GM23338 (cell line): ENCODE measurements around the gene MRTFA. TPM values are rescaled to one million over a fixed set of nuclear protein-coding genes. Genes with fewer than 3 reads are reported as not detected.

Experiments
- ATAC-seq: fragments of 200-7000 bp; cut with Tn5 transposase; 3 replicates; pipeline ENCODE4 v1.9.1; 2020
- DNase-seq: peaks from one replicate; pipeline ENCODE4 v3.0.0-alpha.2; 2015; ENCODE audit warnings: low spot score
- H2AFZ ChIP-seq: fragments of 200-600 bp; sonication (generic); 2 replicates; pipeline ENCODE4 v1.8.0; 2016; ENCODE audit warnings: antibody characterized with exemption, mild to moderate bottlenecking, moderate library complexity
- H3F3A ChIP-seq: fragments of 200-600 bp; sonication (generic); replicated peaks from 2 replicates; pipeline ENCODE4 v1.8.0; 2017; ENCODE audit warnings: antibody characterized with exemption, mixed run types, low read depth
- H3K27ac ChIP-seq: fragments of 200-600 bp; sonication (generic); 2 replicates; pipeline ENCODE4 v1.6.1; 2016; ENCODE audit warnings: low read depth
- H3K27me3 ChIP-seq: fragments of 200-600 bp; sonication (generic); 2 replicates; pipeline ENCODE4 v1.8.0; 2016; ENCODE audit warnings: mild to moderate bottlenecking, mixed run types, moderate library complexity; ENCODE audit not compliant: insufficient read depth
- H3K36me3 ChIP-seq: fragments of 200-600 bp; sonication (generic); 2 replicates; pipeline ENCODE4 v1.8.0; 2016; ENCODE audit warnings: mild to moderate bottlenecking; ENCODE audit not compliant: insufficient read depth
- H3K4me1 ChIP-seq: fragments of 200-600 bp; sonication (generic); 2 replicates; pipeline ENCODE4 v1.8.0; 2016; ENCODE audit warnings: mild to moderate bottlenecking, moderate library complexity; ENCODE audit not compliant: insufficient read depth
- H3K4me2 ChIP-seq: fragments of 200-600 bp; sonication (generic); 2 replicates; pipeline ENCODE4 v1.7.1; 2017; ENCODE audit warnings: mixed run types
- H3K4me3 ChIP-seq: fragments of 200-600 bp; sonication (generic); 2 replicates; pipeline ENCODE4 v1.6.1; 2016; ENCODE audit warnings: mixed run types
- H3K79me2 ChIP-seq: fragments of 200-600 bp; sonication (generic); replicated peaks from 2 replicates; pipeline ENCODE4 v1.8.0; 2017; ENCODE audit warnings: mild to moderate bottlenecking; ENCODE audit not compliant: insufficient read depth
- H3K9me2 ChIP-seq: fragments of 200-600 bp; sonication (generic); 2 replicates; pipeline ENCODE4 v1.8.0; 2017; ENCODE audit not compliant: insufficient read depth
- H4K20me1 ChIP-seq: fragments of 200-600 bp; sonication (generic); replicated peaks from 2 replicates; pipeline ENCODE4 v1.8.0; 2017; ENCODE audit warnings: mild to moderate bottlenecking; ENCODE audit not compliant: insufficient read depth
- H3K27ac Mint-ChIP-seq: 2 replicates; pipeline ENCODE4 v1.8.0; 2020; ENCODE audit warnings: inconsistent platforms, mild to moderate bottlenecking, moderate library complexity, mixed read lengths
- H3K27me3 Mint-ChIP-seq: 3 replicates; pipeline ENCODE4 v1.8.0; 2022; ENCODE audit warnings: low read depth, mild to moderate bottlenecking, moderate library complexity, mixed read lengths, inconsistent platforms; ENCODE audit not compliant: insufficient read depth, poor library complexity
- H3K36me3 Mint-ChIP-seq: 3 replicates; pipeline ENCODE4 v1.8.0; 2021; ENCODE audit warnings: low read depth, mild to moderate bottlenecking, inconsistent platforms, moderate library complexity, mixed read lengths
- H3K4me1 Mint-ChIP-seq: 3 replicates; pipeline ENCODE4 v1.8.0; 2020; ENCODE audit warnings: mild to moderate bottlenecking, inconsistent platforms, mixed read lengths
- H3K4me3 Mint-ChIP-seq: 3 replicates; pipeline ENCODE4 v1.8.0; 2021; ENCODE audit warnings: moderate library complexity, mild to moderate bottlenecking, inconsistent platforms, mixed read lengths
- H3K9me3 Mint-ChIP-seq: 3 replicates; pipeline ENCODE4 v1.8.0; 2020; ENCODE audit warnings: moderate library complexity, mild to moderate bottlenecking, inconsistent platforms, mixed read lengths
- CREB1 ChIP-seq: fragments of 250-450 bp; sonication (Bioruptor Pico); IDR thresholded peaks from 2 replicates; pipeline ENCODE4 v1.5.0; 2020; ENCODE audit warnings: low read depth, mild to moderate bottlenecking, moderate library complexity
- CTCF ChIP-seq, 2 experiments: fragments of 200-600 bp in 1 of 2; sonication (generic) in 1 of 2; conservative IDR thresholded peaks; 2 replicates each; pipeline versions ENCODE4 v1.5.1 to v1.6.1; 2016 to 2017; ENCODE audit warnings: antibody characterized with exemption in 2 of 2, low read depth in 2 of 2, mild to moderate bottlenecking in 2 of 2, moderate library complexity in 1 of 2
- ETS1 ChIP-seq: IDR thresholded peaks from 2 replicates; pipeline ENCODE4 v1.6.1; 2016; ENCODE audit warnings: antibody characterized with exemption
- EZH2phosphoT487 ChIP-seq: fragments of 200-600 bp; sonication (generic); IDR thresholded peaks from one replicate; pipeline ENCODE4 v1.8.1; 2018; ENCODE audit warnings: antibody characterized with exemption; ENCODE audit not compliant: unreplicated experiment
- JUNB ChIP-seq: IDR thresholded peaks from one replicate; pipeline ENCODE4 v1.6.1; 2016; ENCODE audit warnings: antibody characterized with exemption; ENCODE audit not compliant: unreplicated experiment
- NANOG ChIP-seq: IDR thresholded peaks from 2 replicates; pipeline ENCODE4 v1.6.1; 2016; ENCODE audit warnings: antibody characterized with exemption, borderline replicate concordance
- POLR2AphosphoS5 ChIP-seq: IDR thresholded peaks from 2 replicates; pipeline ENCODE4 v1.6.1; 2016; ENCODE audit warnings: antibody characterized with exemption, low read depth
- STAT1 ChIP-seq: IDR thresholded peaks from one replicate; pipeline ENCODE4 v1.6.1; 2016; ENCODE audit warnings: antibody characterized with exemption; ENCODE audit not compliant: unreplicated experiment
- ZNF114 ChIP-seq: fragments of 250-450 bp; sonication (Bioruptor Pico); IDR thresholded peaks from 2 replicates; pipeline ENCODE4 v1.5.0; 2020; ENCODE audit warnings: mild to moderate bottlenecking, moderate library complexity
- ZNF331 ChIP-seq: fragments of 250-450 bp; sonication (Bioruptor Pico); IDR thresholded peaks from 2 replicates; pipeline ENCODE4 v1.5.0; 2020; ENCODE audit warnings: low read depth, mild to moderate bottlenecking, moderate library complexity
- ZNF462 ChIP-seq: fragments of 250-450 bp; sonication (Bioruptor Pico); IDR thresholded peaks from 2 replicates; pipeline ENCODE4 v1.5.0; 2020; ENCODE audit warnings: mild to moderate bottlenecking, moderate library complexity
- polyA plus RNA-seq: library from polyadenylated mRNA; unstranded; fragments of >200 nt; fragmentation: Nextera tagmentation; extraction: Ambion mirVana; gene quantifications from 2 replicates; pipeline ENCODE4 v1.2.1, GENCODE V29; 2016
- total RNA-seq: library from RNA; depleted of rRNA; stranded (reverse); fragments of >200 nt; shearing (Covaris generic); gene quantifications from 2 replicates; pipeline ENCODE4 v1.2.3, GENCODE V29; 2014
- TF ChIP-seq, protein P1 (sequence below): IDR thresholded peaks from one replicate; pipeline ENCODE4 v1.6.1; 2018; ENCODE audit warnings: antibody characterized with exemption; ENCODE audit not compliant: unreplicated experiment

MRTFA gene
- total and polyA plus RNA-seq, 2 experiments from 2014 or later: 18.1 to 92.4 TPM

DNA sequence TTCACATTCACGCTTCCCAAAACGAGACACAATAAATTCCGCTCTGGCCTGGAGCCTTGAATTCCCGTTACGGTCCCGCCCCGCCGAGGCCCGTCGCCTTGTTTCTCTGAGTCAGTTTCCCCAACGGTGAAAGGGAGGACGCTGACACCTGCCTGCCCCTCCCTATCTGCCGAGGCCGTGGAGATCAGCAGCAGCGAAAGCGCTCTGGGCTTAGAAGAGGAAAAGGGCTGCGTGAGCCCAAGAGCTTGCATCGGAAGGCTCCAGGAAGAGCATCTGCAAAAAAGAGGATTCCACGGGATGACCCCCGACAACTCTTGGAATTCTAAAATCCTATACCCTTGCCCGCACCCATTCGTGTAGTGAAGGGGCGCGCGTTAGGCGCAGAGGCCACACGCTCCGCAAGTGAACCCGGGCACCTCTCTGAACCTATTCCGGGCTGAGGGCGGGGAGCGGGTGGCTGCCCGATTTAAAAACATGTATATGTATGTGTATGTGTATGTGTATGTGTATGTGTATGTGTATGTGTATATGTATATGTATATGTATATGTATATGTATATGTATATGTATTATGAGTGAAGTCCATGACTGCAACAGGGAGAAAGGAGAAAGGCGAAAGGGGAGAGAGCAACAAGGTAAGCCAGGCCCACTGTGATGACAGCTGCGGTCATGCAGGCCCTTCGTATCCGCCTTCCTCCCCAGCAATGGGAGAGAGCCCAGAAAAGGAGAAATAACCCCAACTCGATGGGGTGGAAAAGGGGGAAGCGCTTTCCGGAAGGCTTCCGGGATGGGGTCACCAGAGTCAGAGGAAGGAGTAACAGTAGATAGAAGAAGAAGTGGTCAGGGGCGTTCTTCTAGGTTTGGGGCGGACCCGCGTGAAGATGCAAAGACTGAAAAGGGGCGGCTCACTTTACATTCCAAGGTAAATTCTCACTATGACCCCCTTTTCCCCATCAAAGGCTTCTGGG is 948 bp upstream of the MRTFA start:
- DNase-seq (peak; percentile 37), ATAC-seq (peak; percentile 2)
- Mint-ChIP-seq H3K9me3 (no peaks in the 10 kb centered on the region), H3K4me3 (peak overlapping the region; percentile 92), H3K4me1 (peaks cover 14% of the 10 kb centered on the region), H3K27me3 (peaks cover 18% of the 10 kb centered on the region), H3K27ac (peak overlapping the region; percentile 80), H3K36me3 (no peaks in the 10 kb centered on the region)
- peaks cover 35% of the 10 kb centered on the region for H3K79me2 ChIP-seq
- H3F3A ChIP-seq: no peaks in the 10 kb centered on the region
- H3K36me3 ChIP-seq: no peaks in the 10 kb centered on the region
- H3K9me2 ChIP-seq: no peaks in the 10 kb centered on the region
- H3K4me2 ChIP-seq: peak overlapping the region; percentile 98
- H3K27me3 ChIP-seq: peaks cover 3% of the 10 kb centered on the region; the same call in 1 of the 2 replicates
- TF ChIP-seq CTCF (conservative IDR thresholded peaks at IDR 0.05; ENCODE audit: low read depth in 2 of 2) (no peak), STAT1 (no peak), ETS1 (no peak), EZH2phosphoT487 (no peak), ZNF462 (no peak), ZNF331 (CRISPR knock-in tag) (no peak), CREB1 (CRISPR knock-in tag) (no peak), JUNB (no peak), ZNF114 (CRISPR knock-in tag) (no peak), POLR2AphosphoS5 (no peak), NANOG (no peak)
- TF ChIP-seq, protein P1, sequence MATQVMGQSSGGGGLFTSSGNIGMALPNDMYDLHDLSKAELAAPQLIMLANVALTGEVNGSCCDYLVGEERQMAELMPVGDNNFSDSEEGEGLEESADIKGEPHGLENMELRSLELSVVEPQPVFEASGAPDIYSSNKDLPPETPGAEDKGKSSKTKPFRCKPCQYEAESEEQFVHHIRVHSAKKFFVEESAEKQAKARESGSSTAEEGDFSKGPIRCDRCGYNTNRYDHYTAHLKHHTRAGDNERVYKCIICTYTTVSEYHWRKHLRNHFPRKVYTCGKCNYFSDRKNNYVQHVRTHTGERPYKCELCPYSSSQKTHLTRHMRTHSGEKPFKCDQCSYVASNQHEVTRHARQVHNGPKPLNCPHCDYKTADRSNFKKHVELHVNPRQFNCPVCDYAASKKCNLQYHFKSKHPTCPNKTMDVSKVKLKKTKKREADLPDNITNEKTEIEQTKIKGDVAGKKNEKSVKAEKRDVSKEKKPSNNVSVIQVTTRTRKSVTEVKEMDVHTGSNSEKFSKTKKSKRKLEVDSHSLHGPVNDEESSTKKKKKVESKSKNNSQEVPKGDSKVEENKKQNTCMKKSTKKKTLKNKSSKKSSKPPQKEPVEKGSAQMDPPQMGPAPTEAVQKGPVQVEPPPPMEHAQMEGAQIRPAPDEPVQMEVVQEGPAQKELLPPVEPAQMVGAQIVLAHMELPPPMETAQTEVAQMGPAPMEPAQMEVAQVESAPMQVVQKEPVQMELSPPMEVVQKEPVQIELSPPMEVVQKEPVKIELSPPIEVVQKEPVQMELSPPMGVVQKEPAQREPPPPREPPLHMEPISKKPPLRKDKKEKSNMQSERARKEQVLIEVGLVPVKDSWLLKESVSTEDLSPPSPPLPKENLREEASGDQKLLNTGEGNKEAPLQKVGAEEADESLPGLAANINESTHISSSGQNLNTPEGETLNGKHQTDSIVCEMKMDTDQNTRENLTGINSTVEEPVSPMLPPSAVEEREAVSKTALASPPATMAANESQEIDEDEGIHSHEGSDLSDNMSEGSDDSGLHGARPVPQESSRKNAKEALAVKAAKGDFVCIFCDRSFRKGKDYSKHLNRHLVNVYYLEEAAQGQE: no peak
- peaks cover 8% of the 10 kb centered on the region; the same call in 1 of the 2 replicates for H3K4me1 ChIP-seq
- peak overlapping the region; percentile 98 for H2AFZ ChIP-seq
- peak overlapping the region; percentile 83 for H3K4me3 ChIP-seq
- peaks cover 22% of the 10 kb centered on the region for H4K20me1 ChIP-seq
- H3K27ac ChIP-seq: peak overlapping the region; percentile 79; the same call in 1 of the 2 replicates
